Right atrium auricular region (tissue), 2 donors: ENCODE measurements around the gene TUBB6. TPM values are rescaled to one million over a fixed set of nuclear protein-coding genes. Genes with fewer than 3 reads are reported as not detected.
A peak's percentile ranks its signal among the peaks of the same experiment; 100 is the strongest.

ENCODE experiments used
- DNase-seq: peaks from one replicate; pipeline ENCODE4 v3.0.0-alpha.2; 2019; ENCODE audit warnings: low spot score
- H3K27ac ChIP-seq, 2 donors: fragments of 200-600 bp; sonication (generic); 1 replicate in 1 of 2; 2 replicates in 1 of 2; pipeline ENCODE4 v1.5.1; 2016 to 2019
- H3K27me3 ChIP-seq, 2 donors: fragments of 200-600 bp; sonication (generic); one replicate each; pipeline versions ENCODE4 v1.5.1 to v1.6.0; 2017 to 2019
- H3K36me3 ChIP-seq: fragments of 200-600 bp; sonication (generic); one replicate; pipeline ENCODE4 v1.5.1; 2016
- H3K4me1 ChIP-seq, 2 donors: fragments of 200-600 bp; sonication (generic); one replicate each; pipeline versions ENCODE4 v1.5.1 to v1.6.0; 2017 to 2019
- H3K4me3 ChIP-seq, 2 donors: fragments of 200-600 bp; sonication (generic); 1 replicate in 1 of 2; 2 replicates in 1 of 2; pipeline ENCODE4 v1.5.1; 2017 to 2019; ENCODE audit warnings: mild to moderate bottlenecking in 1 of 2, moderate library complexity in 1 of 2
- H3K9me3 ChIP-seq, 2 donors: fragments of 200-600 bp; sonication (generic); one replicate each; pipeline ENCODE4 v1.5.1; 2019
- total RNA-seq, 2 donors: library from RNA; depleted of rRNA; stranded (reverse); fragments of >200 nt; gene quantifications; one replicate each; pipeline ENCODE4 v1.1.0, GENCODE V29; 2016
- TF ChIP-seq, protein P1 (sequence below), 2 donors: fragments of 200-600 bp; sonication (generic); IDR thresholded peaks; one replicate each; pipeline ENCODE4 v1.5.1; 2019; ENCODE audit warnings: antibody characterized with exemption in 2 of 2

The TUBB6 gene
- total RNA-seq, 2 donors from 2014 or later = 158 to 337 TPM

DNA sequence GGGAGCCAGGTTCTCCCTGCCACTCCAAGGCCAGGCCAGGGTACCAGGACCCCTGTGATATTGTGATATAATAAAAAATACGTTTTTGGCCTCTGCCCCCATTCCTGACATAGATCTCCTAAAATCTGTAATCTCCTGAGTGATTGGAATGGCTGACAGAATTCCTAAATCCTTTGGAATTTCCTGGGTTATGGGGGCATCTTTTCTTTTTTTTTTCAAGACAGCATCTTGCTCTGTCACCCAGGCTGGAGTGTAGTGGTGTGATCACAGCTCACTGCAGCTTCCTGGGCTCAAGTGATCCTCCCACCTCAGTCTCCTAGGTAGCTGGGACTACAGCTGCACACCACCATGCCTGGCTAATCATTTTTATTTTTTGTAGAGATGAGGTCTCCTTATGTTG is 26.2 kb upstream of the TUBB6 start:
- no peak for DNase-seq
- H3K9me3 ChIP-seq = no peaks in the 10 kb centered on the region
- H3K27me3 ChIP-seq = no peaks in the 10 kb centered on the region
- TF ChIP-seq, protein P1, sequence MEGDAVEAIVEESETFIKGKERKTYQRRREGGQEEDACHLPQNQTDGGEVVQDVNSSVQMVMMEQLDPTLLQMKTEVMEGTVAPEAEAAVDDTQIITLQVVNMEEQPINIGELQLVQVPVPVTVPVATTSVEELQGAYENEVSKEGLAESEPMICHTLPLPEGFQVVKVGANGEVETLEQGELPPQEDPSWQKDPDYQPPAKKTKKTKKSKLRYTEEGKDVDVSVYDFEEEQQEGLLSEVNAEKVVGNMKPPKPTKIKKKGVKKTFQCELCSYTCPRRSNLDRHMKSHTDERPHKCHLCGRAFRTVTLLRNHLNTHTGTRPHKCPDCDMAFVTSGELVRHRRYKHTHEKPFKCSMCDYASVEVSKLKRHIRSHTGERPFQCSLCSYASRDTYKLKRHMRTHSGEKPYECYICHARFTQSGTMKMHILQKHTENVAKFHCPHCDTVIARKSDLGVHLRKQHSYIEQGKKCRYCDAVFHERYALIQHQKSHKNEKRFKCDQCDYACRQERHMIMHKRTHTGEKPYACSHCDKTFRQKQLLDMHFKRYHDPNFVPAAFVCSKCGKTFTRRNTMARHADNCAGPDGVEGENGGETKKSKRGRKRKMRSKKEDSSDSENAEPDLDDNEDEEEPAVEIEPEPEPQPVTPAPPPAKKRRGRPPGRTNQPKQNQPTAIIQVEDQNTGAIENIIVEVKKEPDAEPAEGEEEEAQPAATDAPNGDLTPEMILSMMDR (IDR thresholded peaks at IDR 0.05) = no peak
- H3K4me3 ChIP-seq = no peak overlapping the region
- H3K27ac ChIP-seq = peak overlapping the region; percentile 96 to 100
- no peaks in the 10 kb centered on the region for H3K36me3 ChIP-seq
- peaks cover 0 to 44% of the 10 kb centered on the region in 2 donors for H3K4me1 ChIP-seq

DNA sequence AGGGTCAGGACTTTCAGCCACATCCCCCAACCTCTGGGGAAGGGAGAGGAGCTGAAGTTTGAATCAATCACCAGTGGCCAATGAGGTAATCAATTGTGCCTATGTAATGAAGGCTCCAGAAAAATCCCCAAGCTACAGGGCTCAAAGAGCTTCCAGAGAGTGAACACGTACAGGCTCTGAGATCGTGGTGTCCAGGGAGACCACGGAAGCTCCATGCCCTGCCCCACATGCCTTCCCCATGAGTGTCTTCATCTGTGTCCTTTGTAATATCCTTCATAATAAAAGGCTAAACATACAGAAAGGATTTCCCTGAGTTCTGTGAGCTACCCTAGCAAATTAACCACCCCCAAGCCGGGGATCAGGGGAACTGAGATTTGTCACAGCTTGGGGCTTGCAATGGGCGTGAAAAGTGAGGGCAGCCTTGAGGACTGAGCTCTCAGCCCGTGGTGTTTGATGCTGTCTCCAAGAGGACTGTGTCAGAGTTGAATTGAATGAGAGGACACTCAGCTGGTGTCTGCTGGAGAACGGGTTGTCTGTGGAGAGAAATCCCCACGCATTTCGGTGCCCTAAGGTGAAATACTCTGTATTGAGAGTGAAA is 25.5 kb upstream of the TUBB6 start:
- Histone ChIP-seq H3K27ac (peak overlapping the region; percentile 96 to 100), H3K36me3 (no peaks in the 10 kb centered on the region), H3K4me3 (no peak overlapping the region), H3K4me1 (peaks cover 0 to 44% of the 10 kb centered on the region in 2 donors), H3K9me3 (no peaks in the 10 kb centered on the region), H3K27me3 (no peaks in the 10 kb centered on the region)
- DNase-seq = no peak
- TF ChIP-seq, protein P1 (IDR thresholded peaks at IDR 0.05) = no peak

DNA sequence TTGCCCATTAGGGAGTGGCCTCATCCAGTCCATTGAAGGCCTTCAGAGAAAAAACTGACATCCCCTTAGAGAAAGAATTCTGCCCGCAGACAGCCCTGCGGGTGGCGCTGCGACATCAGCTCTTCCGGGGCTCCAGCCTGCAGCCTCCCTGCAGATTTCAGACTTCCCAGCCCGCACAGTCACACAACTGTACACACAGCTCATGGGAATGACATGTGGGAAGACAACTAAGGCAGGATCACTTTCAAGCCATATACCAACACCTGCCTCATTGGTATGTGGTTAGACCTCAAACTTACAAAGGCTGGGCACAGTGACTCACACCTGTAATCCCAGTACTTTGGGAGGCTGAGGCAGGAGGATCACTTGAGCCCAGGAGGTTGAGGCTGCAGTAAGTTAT is 24.8 kb upstream of the TUBB6 start:
- no peaks in the 10 kb centered on the region for H3K9me3 ChIP-seq
- H3K36me3 ChIP-seq = no peaks in the 10 kb centered on the region
- H3K4me3 ChIP-seq = no peak overlapping the region
- H3K27me3 ChIP-seq = no peaks in the 10 kb centered on the region
- DNase-seq = no peak
- H3K27ac ChIP-seq = peak overlapping the region; percentile 96 to 100
- TF ChIP-seq, protein P1 (IDR thresholded peaks at IDR 0.05) = peak in 1 of 2 donors; percentile 45
- H3K4me1 ChIP-seq = peaks cover 0 to 44% of the 10 kb centered on the region in 2 donors

DNA sequence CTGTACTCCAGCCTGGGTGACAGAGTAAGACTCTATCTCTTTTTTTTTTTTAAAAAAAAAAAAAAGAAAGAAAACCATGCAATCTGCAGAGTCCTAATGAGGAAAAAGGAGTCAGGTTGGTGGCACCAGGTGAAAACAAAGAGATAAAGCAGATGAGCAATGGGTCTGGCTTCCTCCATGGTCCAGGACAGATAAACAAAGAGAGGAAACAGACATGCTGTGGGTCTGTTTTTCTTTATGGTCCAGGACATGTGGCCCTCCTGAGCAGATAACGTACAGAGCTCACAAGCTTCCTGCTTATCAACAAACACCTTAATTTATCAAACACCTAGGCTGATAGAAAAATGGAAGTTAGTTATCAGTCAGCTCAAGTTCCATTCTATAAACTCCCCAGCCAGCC is 24.4 kb upstream of the TUBB6 start:
- no peak for DNase-seq
- Histone ChIP-seq H3K27me3 (no peaks in the 10 kb centered on the region), H3K9me3 (no peaks in the 10 kb centered on the region), H3K36me3 (no peaks in the 10 kb centered on the region), H3K27ac (peak overlapping the region; percentile 96 to 100), H3K4me3 (no peak overlapping the region), H3K4me1 (peaks cover 0 to 44% of the 10 kb centered on the region in 2 donors)
- TF ChIP-seq, protein P1 (IDR thresholded peaks at IDR 0.05) = no peak

- TF ChIP-seq, protein P1 (IDR thresholded peaks at IDR 0.05) = no peak
- peak overlapping the region; percentile 37 to 58 for H3K4me3 ChIP-seq
- no peaks in the 10 kb centered on the region for H3K27me3 ChIP-seq
- peak overlapping the region; percentile 83 to 89 for H3K27ac ChIP-seq
- no peaks in the 10 kb centered on the region for H3K9me3 ChIP-seq
- peaks cover 0 to 27% of the 10 kb centered on the region in 2 donors for H3K4me1 ChIP-seq
- DNase-seq = no peak
- H3K36me3 ChIP-seq = no peaks in the 10 kb centered on the region
Measured at GRCh38 chr18:12287131-12287681, 20.8 kb upstream of the TUBB6 start.
